HG03354 (cell line): ENCODE results near the gene SEC23A.

ENCODE experiments used
- ATAC-seq: cut with Tn5 transposase; IDR thresholded peaks from one replicate; pipeline ENCODE4 v1.9.1; 2021; ENCODE audit warnings: mild to moderate bottlenecking; ENCODE audit not compliant: unreplicated experiment, poor library complexity, severe bottlenecking

The SEC23A gene

GRCh38 chr14:39005044-39005880 lies 97.8 kb downstream of the SEC23A start:
- no peak for ATAC-seq

- ATAC-seq = no peak
Observed at GRCh38 chr14:38999949-39000348, 103.1 kb downstream of the SEC23A start.

- no peak for ATAC-seq
Observed at GRCh38 chr14:38994731-38995130, 108.3 kb downstream of the SEC23A start.

GRCh38 chr14:38993981-38994380 lies 109.1 kb downstream of the SEC23A start:
- ATAC-seq = no peak

- ATAC-seq = no peak
Observed at GRCh38 chr14:38992067-38992844, 110.8 kb downstream of the SEC23A start.

GRCh38 chr14:38991299-38991698 lies 111.7 kb downstream of the SEC23A start:
- ATAC-seq = no peak

- ATAC-seq = peak; percentile 96
Observed at GRCh38 chr14:38989922-38990546, 113.0 kb downstream of the SEC23A start.

- ATAC-seq = no peak
Observed at GRCh38 chr14:38987781-38988180, 115.3 kb downstream of the SEC23A start.

- no peak for ATAC-seq
Observed at GRCh38 chr14:38982837-38983236, 120.2 kb downstream of the SEC23A start.

- ATAC-seq = no peak
Observed at GRCh38 chr14:38982278-38982677, 120.8 kb downstream of the SEC23A start.
